Gastrocnemius medialis (tissue), 4 donors: ENCODE results near the gene GNAO1.

ENCODE experiments used
- CTCF ChIP-seq, 5 experiments: fragments of 450-650 bp in 3 of 5; fragments of 200-600 bp in 2 of 5; sonication (generic) in 2 of 5; IDR thresholded peaks in 4 of 5; conservative IDR thresholded peaks in 1 of 5; 1 replicate in 4 of 5; 2 replicates in 1 of 5; pipeline ENCODE4 v1.5.1; 2016 to 2019; ENCODE audit warnings: antibody characterized with exemption in 5 of 5, mild to moderate bottlenecking in 3 of 5, moderate library complexity in 3 of 5
- POLR2A ChIP-seq, 2 donors: fragments of 450-650 bp; IDR thresholded peaks; one replicate each; pipeline ENCODE4 v1.6.1; 2017; ENCODE audit warnings: antibody characterized with exemption in 2 of 2, mild to moderate bottlenecking in 2 of 2, moderate library complexity in 2 of 2

GRCh38 chr16:56305956-56306565, 114.8 kb downstream of the GNAO1 start:
- TF ChIP-seq CTCF (IDR thresholded peaks at IDR 0.05 in 4 of 5, conservative IDR thresholded peaks at IDR 0.05 in 1 of 5) (no peak), POLR2A (IDR thresholded peaks at IDR 0.05) (no peak)
